AG09319 (cell line): Measurements from ENCODE around the gene CHCHD6.
"Not testable (repeated sequence)": the region's sequence is repeated elsewhere in the genome, so short reads cannot be mapped to it uniquely, and the experiment has no call there.

ENCODE experiments used
- DNase-seq: peaks from one replicate; pipeline ENCODE4 v3.0.0-alpha.2; 2010; ENCODE audit warnings: low read depth; ENCODE audit errors: extremely low read depth
- TF ChIP-seq, protein P1 (sequence below): IDR thresholded peaks from 2 replicates; pipeline ENCODE4 v1.5.1; 2011; ENCODE audit warnings: low read depth, mild to moderate bottlenecking, inconsistent platforms, low read length, moderate library complexity

The CHCHD6 gene

DNA sequence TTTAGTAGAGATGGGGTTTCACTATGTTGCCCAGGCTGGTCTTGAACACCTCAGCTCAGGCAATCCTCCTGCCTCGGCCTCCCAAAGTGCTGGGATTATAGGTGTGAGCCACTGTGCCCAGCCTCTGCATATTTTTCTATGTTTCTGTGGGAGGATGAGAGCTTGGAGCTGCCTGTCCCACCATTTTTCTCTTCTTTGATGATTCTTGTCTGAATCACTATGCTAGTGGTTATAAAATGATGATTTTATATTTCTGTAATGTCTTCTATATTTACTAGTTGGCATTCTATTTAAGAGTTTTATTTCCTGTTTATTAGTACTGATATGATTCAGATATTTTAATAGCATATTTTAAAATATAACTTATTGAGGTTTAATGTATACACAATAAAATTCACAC, 69.7 kb downstream of the CHCHD6 start:
- TF ChIP-seq, protein P1, sequence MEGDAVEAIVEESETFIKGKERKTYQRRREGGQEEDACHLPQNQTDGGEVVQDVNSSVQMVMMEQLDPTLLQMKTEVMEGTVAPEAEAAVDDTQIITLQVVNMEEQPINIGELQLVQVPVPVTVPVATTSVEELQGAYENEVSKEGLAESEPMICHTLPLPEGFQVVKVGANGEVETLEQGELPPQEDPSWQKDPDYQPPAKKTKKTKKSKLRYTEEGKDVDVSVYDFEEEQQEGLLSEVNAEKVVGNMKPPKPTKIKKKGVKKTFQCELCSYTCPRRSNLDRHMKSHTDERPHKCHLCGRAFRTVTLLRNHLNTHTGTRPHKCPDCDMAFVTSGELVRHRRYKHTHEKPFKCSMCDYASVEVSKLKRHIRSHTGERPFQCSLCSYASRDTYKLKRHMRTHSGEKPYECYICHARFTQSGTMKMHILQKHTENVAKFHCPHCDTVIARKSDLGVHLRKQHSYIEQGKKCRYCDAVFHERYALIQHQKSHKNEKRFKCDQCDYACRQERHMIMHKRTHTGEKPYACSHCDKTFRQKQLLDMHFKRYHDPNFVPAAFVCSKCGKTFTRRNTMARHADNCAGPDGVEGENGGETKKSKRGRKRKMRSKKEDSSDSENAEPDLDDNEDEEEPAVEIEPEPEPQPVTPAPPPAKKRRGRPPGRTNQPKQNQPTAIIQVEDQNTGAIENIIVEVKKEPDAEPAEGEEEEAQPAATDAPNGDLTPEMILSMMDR: no peak
- no peak for DNase-seq

DNA sequence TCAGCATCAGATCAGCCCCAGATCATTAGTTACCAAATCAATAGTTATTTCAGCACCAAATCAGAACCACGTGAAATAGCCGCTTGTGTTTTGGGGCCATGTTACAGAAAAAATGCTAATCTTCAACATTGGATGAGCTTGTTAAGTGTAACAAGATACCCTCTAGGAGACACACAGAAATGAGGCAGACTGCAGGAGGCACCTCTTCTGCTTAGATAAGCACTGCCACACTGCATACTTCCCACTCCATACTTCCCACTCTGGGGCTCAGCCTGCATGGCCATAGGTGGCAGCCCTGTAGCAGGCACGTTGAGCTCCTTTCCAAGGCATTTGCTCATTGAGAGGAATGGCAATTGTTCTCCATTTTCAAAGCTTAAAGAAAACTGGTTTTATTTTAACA, 73.3 kb downstream of the CHCHD6 start:
- TF ChIP-seq, protein P1: no peak
- no peak for DNase-seq

DNA sequence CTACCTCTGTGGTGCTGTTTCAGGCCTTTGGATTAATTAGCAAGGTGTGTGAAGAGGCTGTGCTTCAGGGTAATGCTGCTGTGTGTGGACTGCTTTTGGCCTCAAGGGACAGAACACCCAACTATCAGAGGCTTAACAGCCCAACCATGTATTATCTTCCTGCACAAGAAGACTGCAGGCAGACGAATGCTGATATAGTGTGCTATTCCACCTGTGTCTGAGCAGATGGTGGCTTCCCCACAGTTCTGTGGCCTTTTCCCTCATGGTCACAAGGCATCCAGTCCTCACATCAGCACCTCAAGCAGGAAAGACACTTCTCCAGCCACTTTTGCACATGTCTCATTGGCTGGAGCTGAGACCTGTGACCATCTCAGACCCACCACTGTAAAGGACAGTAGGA, 76.6 kb downstream of the CHCHD6 start:
- TF ChIP-seq, protein P1: no peak
- DNase-seq: no peak

DNA sequence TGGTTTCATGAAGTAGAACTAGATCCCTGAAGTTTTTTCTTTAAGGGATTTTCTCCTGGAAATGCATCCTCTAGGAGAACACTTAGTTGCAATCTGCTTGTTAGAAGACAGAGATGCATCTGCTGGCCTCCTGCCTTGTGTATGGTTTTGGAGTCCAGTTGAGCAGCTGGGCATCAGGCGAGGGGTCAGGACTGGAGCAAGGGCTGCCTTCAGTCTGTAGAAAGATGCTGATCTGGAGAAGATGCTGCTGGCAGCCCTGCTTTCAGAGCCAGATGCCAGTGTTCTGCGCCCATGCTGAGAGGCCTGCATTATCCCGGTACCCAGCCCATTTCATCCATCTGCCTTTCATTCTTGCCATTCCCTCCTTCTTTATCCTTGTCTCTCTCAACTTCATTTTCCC, 77.4 kb downstream of the CHCHD6 start:
- TF ChIP-seq, protein P1: no peak
- DNase-seq: no peak

DNA sequence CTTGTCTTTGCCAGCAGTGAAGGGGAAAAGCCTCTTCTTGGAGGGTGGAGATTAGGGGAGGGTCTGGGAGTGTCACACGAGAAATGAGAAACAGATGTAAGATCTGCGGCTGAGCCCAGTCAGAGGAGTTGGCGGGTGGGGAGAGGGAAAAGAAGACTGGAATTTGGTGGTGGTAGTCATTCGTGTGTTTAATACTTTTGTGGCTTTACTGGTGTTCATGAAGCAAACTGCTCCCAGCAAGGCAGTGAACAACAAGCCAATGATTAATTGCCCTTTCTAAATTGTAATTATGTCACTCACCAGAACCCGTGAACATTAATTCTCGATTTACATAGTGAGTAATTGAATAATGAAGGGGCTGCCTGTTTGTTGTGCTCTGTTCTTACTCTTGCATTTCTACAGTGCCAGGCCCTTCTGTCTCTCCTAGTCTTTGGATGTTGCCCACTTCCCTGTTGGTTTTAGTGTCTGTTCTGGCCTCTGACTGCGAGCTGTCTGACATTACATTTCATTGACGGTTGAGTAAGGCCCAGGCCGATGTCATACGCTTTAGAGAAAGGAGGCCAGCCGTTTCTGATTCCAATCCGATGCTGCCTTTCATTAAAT, 78.0 kb downstream of the CHCHD6 start:
- peak; percentile 73 for DNase-seq
- TF ChIP-seq, protein P1: no peak

DNA sequence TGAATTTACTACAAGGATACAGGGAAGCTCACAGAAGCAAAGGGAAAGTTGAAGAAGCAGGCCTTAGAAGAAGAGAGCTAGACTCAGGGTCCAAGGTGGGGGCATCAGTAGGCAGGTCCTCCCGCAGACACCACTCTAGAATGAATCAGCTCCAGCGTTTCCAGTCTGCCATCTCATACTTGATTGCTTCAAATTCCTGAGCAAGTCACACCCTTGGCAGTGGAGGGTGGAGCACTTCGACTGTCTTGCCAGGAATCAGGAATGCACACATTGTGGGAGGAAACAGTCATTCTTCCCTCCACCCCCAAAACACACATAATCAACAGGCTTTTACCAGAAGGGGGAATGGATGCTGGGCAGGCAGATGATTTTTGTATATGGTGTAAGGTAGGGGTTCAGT, 78.5 kb downstream of the CHCHD6 start:
- TF ChIP-seq, protein P1: no peak
- DNase-seq: peak; percentile 72

DNA sequence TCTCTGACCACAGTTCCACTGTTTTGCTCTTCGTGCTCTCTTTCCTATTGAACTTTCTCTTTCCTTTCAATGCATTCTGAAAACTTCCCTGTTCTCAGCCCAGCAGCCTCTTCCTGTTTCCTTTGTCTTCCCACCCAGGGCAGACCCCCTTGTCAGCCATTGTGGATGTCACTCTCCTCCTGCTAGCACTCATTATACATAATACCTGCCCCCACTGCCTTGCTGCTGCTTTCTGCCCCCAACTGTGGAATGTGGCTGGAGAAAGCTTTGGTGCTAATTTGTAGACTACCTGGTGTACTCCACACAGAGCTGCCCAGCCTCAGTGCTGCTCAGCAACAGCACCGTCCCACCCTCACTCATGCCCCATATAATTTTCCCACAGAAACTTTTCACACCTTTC, 80.2 kb downstream of the CHCHD6 start:
- no peak for DNase-seq
- TF ChIP-seq, protein P1: no peak

DNA sequence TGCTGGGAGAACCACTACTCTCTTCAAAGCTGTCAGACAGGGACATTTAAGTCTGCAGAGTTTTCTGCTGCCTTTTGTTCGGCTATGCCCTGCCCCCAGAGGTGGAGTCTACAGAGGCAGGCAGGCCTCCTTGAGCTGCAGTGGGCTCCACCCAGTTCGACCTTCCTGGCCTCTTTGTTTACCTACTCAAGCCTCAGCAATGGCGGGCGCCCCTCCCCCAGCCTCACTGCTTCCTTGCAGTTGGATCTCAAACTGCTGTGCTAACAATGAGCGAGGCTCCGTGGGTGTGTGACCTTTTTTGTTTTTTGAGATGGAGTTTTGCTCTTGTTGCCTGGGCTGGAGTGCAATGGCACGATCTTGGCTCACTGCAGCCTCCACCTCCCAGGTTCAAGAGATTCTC, 87.3 kb downstream of the CHCHD6 start:
- DNase-seq: not testable (repeated sequence)
